HCT116 (cell line): ENCODE data around the gene FHOD1. TPM values are rescaled to one million over a fixed set of nuclear protein-coding genes. Genes with fewer than 3 reads are reported as not detected.

Source experiments
- ATAC-seq: fragments of 200-7000 bp; cut with Tn5 transposase; 2 replicates; pipeline ENCODE4 v1.9.1; 2020; ENCODE audit warnings: mild to moderate bottlenecking, moderate library complexity
- BruUV-seq: library from RNA; stranded (reverse); fragments of 400-500 nt; replicated peaks from 2 replicates; lab custom pipeline; 2021; lab: Mats Ljungman, UMichigan
- CTCF ChIA-PET: fragments of 300-600 bp; sonication (Branson Sonifier 250); formaldehyde crosslinking; loops from one replicate; lab custom pipeline; 2021; ENCODE audit warnings: antibody characterized with exemption; lab: Charles Lee
- POLR2A ChIA-PET: fragments of 300-600, 350-600 bp; sonication (Branson Sonifier 250); formaldehyde crosslinking; loops from one replicate; lab custom pipeline; 2021; ENCODE audit warnings: antibody characterized with exemption; lab: Charles Lee
- RAD21 ChIA-PET, 2 experiments: fragments of 300-600 bp; sonication (Branson Sonifier 250); formaldehyde crosslinking; loops; one replicate each; lab custom pipeline; 2023; ENCODE audit warnings: low total read pairs in 2 of 2; ENCODE audit not compliant: uncharacterized antibody in 2 of 2, unreplicated experiment in 2 of 2, low non-redundant PET in 1 of 2; lab: Charles Lee
- DNase-seq: peaks from one replicate; pipeline ENCODE4 v3.0.0-alpha.2; 2010; ENCODE audit warnings: low read depth, low spot score
- H2AFZ ChIP-seq: fragments of 200-600 bp; shearing (Covaris generic), sonication (generic); 2 replicates; pipeline ENCODE4 v1.6.1; 2017; ENCODE audit warnings: low read depth, mixed run types, mixed read lengths, antibody characterized with exemption, low read length; ENCODE audit not compliant: poor library complexity, severe bottlenecking
- H3K27ac ChIP-seq: 2 replicates; pipeline ENCODE4 v1.5.1; 2012; ENCODE audit warnings: low read depth, low read length
- H3K27me3 ChIP-seq: fragments of 200-600 bp; sonication (generic); 2 replicates; pipeline ENCODE4 v1.6.1; 2016; ENCODE audit warnings: mixed run types, low read length, mixed read lengths; ENCODE audit not compliant: insufficient read depth
- H3K36me3 ChIP-seq, 2 experiments: fragments of 200-500 bp in 1 of 2; fragments of 200-600 bp in 1 of 2; sonication (Bioruptor generic) in 1 of 2; sonication (generic) in 1 of 2; 2 replicates each; pipeline versions ENCODE4 v1.5.1 to v1.6.1; 2014 to 2016; ENCODE audit warnings: low read length in 2 of 2, inconsistent platforms in 1 of 2, mixed read lengths in 1 of 2, mixed run types in 1 of 2; ENCODE audit not compliant: insufficient read depth in 2 of 2, control insufficient read depth in 1 of 2
- H3K4me1 ChIP-seq, 2 experiments: fragments of 200-600 bp in 1 of 2; sonication (generic) in 1 of 2; 2 replicates each; pipeline versions ENCODE4 v1.5.1 to v1.6.1; 2012 to 2017; ENCODE audit warnings: low read length in 2 of 2, inconsistent platforms in 1 of 2, mild to moderate bottlenecking in 1 of 2, mixed read lengths in 1 of 2, mixed run types in 1 of 2, moderate library complexity in 1 of 2; ENCODE audit not compliant: insufficient read depth in 2 of 2, control insufficient read depth in 1 of 2
- H3K4me2 ChIP-seq: fragments of 200-600 bp; sonication (generic); 2 replicates; pipeline ENCODE4 v1.6.1; 2017; ENCODE audit warnings: mixed run types, low read length, mixed read lengths
- H3K4me3 ChIP-seq, 2 experiments: fragments of 200-600 bp in 1 of 2; sonication (generic) in 1 of 2; replicated peaks in 1 of 2; 2 replicates each; pipeline ENCODE4 v1.5.1; 2011 to 2016; ENCODE audit warnings: low read length in 2 of 2, control low read depth in 1 of 2, low read depth in 1 of 2, mild to moderate bottlenecking in 1 of 2, mixed read lengths in 1 of 2, mixed run types in 1 of 2
- H3K79me2 ChIP-seq: fragments of 200-600 bp; sonication (generic); 2 replicates; pipeline ENCODE4 v1.6.1; 2017; ENCODE audit warnings: mild to moderate bottlenecking, mixed run types, low read length, moderate library complexity, mixed read lengths; ENCODE audit not compliant: insufficient read depth
- H3K9ac ChIP-seq: fragments of 200-600 bp; sonication (generic); 2 replicates; pipeline ENCODE4 v1.6.1; 2016; ENCODE audit warnings: low read length, mixed read lengths
- H3K9me2 ChIP-seq: fragments of 200-600 bp; sonication (generic), shearing (Covaris generic); 2 replicates; pipeline ENCODE4 v1.6.1; 2017; ENCODE audit warnings: mixed run types, mild to moderate bottlenecking, moderate library complexity; ENCODE audit not compliant: insufficient read depth
- H3K9me3 ChIP-seq, 2 experiments: fragments of 200-500 bp in 1 of 2; fragments of 200-600 bp in 1 of 2; sonication (Bioruptor generic) in 1 of 2; sonication (generic) in 1 of 2; 2 replicates each; pipeline ENCODE4 v1.6.1; 2014 to 2017; ENCODE audit warnings: low read length in 2 of 2, mixed read lengths in 2 of 2, inconsistent platforms in 1 of 2, low read depth in 1 of 2, mild to moderate bottlenecking in 1 of 2, mixed run types in 1 of 2, moderate library complexity in 1 of 2; ENCODE audit not compliant: control insufficient read depth in 1 of 2, insufficient read depth in 1 of 2
- H4K20me1 ChIP-seq: fragments of 200-600 bp; sonication (generic), shearing (Covaris generic); 2 replicates; pipeline ENCODE4 v1.6.1; 2017; ENCODE audit warnings: mixed run types, mild to moderate bottlenecking, moderate library complexity; ENCODE audit not compliant: insufficient read depth
- CBX3 ChIP-seq: IDR thresholded peaks from 2 replicates; pipeline ENCODE4 v1.6.1; 2012; ENCODE audit warnings: low read depth
- EGR1 ChIP-seq: IDR thresholded peaks from 2 replicates; pipeline ENCODE4 v1.6.1; 2012; ENCODE audit warnings: low read depth
- ELF1 ChIP-seq: IDR thresholded peaks from 2 replicates; pipeline ENCODE4 v1.6.1; 2012; ENCODE audit warnings: low read depth, borderline replicate concordance
- EZH2phosphoT487 ChIP-seq: fragments of 200-600 bp; IDR thresholded peaks from 2 replicates; pipeline ENCODE4 v1.6.1; 2018; ENCODE audit warnings: antibody characterized with exemption, borderline replicate concordance
- POLR2A ChIP-seq: IDR thresholded peaks from 2 replicates; pipeline ENCODE4 v1.7.0; 2011; ENCODE audit warnings: borderline replicate concordance; ENCODE audit not compliant: insufficient read depth, insufficient read length; ENCODE audit errors: extremely low read depth
- RAD21 ChIP-seq: IDR thresholded peaks from 2 replicates; pipeline ENCODE4 v1.6.1; 2012; ENCODE audit warnings: low read depth, mild to moderate bottlenecking
- SP1 ChIP-seq: IDR thresholded peaks from 2 replicates; pipeline ENCODE4 v1.6.1; 2012; ENCODE audit warnings: low read depth
- TCF7L2 ChIP-seq: IDR thresholded peaks from 2 replicates; pipeline ENCODE4 v1.7.0; 2011; ENCODE audit warnings: borderline replicate concordance, inconsistent platforms; ENCODE audit not compliant: insufficient read depth, insufficient read length; ENCODE audit errors: extremely low read depth
- YY1 ChIP-seq: IDR thresholded peaks from 2 replicates; pipeline ENCODE4 v1.6.1; 2011; ENCODE audit warnings: low read length, low read depth, moderate library complexity, mild to moderate bottlenecking; ENCODE audit not compliant: insufficient replicate concordance; ENCODE audit errors: extremely low read depth
- intact Hi-C: fragments of 100-400 bp; cut with micrococcal nuclease; formaldehyde crosslinking; loops from 2 replicates; pipeline ENCODE4 v1.10.0; 2022
- total RNA-seq: library from RNA; stranded (reverse); gene quantifications from one replicate; pipeline ENCODE4 v1.2.1, GENCODE V29; 2021; ENCODE audit not compliant: unreplicated experiment
- TF ChIP-seq, protein P1 (sequence below): IDR thresholded peaks from 2 replicates; pipeline ENCODE4 v1.6.1; 2012
- TF ChIP-seq, protein P2 (sequence below): IDR thresholded peaks from 2 replicates; pipeline ENCODE4 v1.6.1; 2012
- TF ChIP-seq, protein P3 (sequence below): IDR thresholded peaks from 2 replicates; pipeline ENCODE4 v1.6.1; 2011; ENCODE audit warnings: mild to moderate bottlenecking, low read length, moderate library complexity; ENCODE audit not compliant: insufficient replicate concordance; ENCODE audit errors: extremely low read depth

Gene FHOD1
- total RNA-seq, 1 experiment from 2014 or later, result 69.2 TPM

DNA sequence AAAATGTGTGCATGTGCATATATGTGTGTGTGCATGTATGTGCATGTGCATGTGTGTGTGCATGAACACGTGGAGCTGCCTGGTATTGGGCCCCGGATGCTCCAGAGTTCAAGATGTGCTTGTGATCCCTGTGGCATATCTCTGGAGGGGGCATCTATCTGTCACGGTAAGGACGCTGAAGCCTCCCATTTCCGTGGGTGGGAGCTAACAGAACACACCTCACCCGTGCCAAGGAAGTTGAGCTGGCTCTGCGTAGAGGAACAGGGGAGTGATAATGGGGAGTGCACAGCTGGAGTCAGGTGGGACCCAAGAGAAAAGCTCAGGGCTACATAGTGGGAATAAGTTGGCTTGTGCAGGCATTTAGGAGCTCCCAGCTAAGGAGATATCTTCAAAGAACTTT lies 35.6 kb downstream of the FHOD1 start:
- BruUV-seq, result no TSS peak
- no peak overlapping the region for H3K4me3 ChIP-seq
- H3K9ac ChIP-seq, result no peak overlapping the region
- ATAC-seq (no peak), DNase-seq (no peak)
- POLR2A ChIA-PET, result no interaction called here
- RAD21 ChIA-PET, result no interaction called here
- H3K36me3 ChIP-seq, result no peaks in the 10 kb centered on the region
- no peak overlapping the region for H2AFZ ChIP-seq
- no peaks in the 10 kb centered on the region for H4K20me1 ChIP-seq
- H3K27me3 ChIP-seq, result no peaks in the 10 kb centered on the region
- no peaks in the 10 kb centered on the region for H3K79me2 ChIP-seq
- no peak for TF ChIP-seq YY1
- TF ChIP-seq, protein P1, sequence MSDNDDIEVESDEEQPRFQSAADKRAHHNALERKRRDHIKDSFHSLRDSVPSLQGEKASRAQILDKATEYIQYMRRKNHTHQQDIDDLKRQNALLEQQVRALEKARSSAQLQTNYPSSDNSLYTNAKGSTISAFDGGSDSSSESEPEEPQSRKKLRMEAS, result no peak
- TF ChIP-seq EGR1, result no peak
- TF ChIP-seq RAD21, result no peak
- TF ChIP-seq CBX3, result no peak
- TF ChIP-seq, protein P2, sequence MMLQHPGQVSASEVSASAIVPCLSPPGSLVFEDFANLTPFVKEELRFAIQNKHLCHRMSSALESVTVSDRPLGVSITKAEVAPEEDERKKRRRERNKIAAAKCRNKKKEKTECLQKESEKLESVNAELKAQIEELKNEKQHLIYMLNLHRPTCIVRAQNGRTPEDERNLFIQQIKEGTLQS, result no peak
- no peak for TF ChIP-seq SP1
- TF ChIP-seq ELF1, result no peak
- TF ChIP-seq, protein P3, sequence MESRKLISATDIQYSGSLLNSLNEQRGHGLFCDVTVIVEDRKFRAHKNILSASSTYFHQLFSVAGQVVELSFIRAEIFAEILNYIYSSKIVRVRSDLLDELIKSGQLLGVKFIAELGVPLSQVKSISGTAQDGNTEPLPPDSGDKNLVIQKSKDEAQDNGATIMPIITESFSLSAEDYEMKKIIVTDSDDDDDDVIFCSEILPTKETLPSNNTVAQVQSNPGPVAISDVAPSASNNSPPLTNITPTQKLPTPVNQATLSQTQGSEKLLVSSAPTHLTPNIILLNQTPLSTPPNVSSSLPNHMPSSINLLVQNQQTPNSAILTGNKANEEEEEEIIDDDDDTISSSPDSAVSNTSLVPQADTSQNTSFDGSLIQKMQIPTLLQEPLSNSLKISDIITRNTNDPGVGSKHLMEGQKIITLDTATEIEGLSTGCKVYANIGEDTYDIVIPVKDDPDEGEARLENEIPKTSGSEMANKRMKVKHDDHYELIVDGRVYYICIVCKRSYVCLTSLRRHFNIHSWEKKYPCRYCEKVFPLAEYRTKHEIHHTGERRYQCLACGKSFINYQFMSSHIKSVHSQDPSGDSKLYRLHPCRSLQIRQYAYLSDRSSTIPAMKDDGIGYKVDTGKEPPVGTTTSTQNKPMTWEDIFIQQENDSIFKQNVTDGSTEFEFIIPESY, result no peak
- TF ChIP-seq EZH2phosphoT487, result no peak
- no peak for TF ChIP-seq TCF7L2
- TF ChIP-seq POLR2A, result no peak
- intact Hi-C loops, result no loop called here
- H3K27ac ChIP-seq, result no peak overlapping the region
- no peaks in the 10 kb centered on the region for H3K9me2 ChIP-seq
- H3K4me1 ChIP-seq, result peaks cover 11 to 29% of the 10 kb centered on the region in 2 experiments
- CTCF ChIA-PET, result interaction anchor here (3.1 kb wide), 1 partner anchor 13 kb away, joined by 13 read pairs; the partner anchor contains the start of gene ELMO3
- no peak overlapping the region for H3K4me2 ChIP-seq
- H3K9me3 ChIP-seq, result no peaks in the 10 kb centered on the region
